Measurements from ENCODE around the gene SLC37A3.

DNA sequence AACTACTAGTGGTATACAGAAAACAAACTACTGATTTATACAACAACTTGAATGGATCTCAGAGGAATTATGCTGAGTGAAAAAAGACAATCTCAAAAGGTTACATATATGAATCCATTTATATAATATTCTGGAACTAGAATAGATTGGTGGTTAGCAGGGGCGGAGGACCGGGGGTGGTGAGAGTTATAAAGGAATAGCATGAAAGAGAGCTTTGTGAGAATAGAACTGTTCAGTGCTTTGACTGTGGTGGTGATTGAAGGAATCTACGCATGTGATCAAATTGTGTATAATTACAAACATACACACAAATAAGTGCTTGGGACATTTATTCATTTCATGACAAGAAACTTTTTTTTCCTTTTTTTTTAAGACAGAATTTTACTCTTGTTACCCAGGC, 25.2 kb upstream of the SLC37A3 start:
- TF ChIP-seq CTCF (IDR thresholded peaks at IDR 0.05), result no peak
- TF ChIP-seq POLR2AphosphoS5 (IDR thresholded peaks at IDR 0.05), result no peak

Measured in upper lobe of left lung (tissue), 4 donors.